Stomach (tissue), 19 donors: ENCODE results near the gene BIVM. TPM values are rescaled to one million over a fixed set of nuclear protein-coding genes. Genes with fewer than 3 reads are reported as not detected.

Source experiments
- DNase-seq, 2 donors: peaks; one replicate each; pipeline versions ENCODE4 v3.0.0 to v3.0.0-alpha.2; 2013 to 2019
- H3K27ac ChIP-seq, 5 donors: fragments of 200-600 bp in 4 of 5; sonication (generic) in 4 of 5; one replicate each; pipeline ENCODE4 v1.5.1; 2013 to 2019; ENCODE audit warnings: mild to moderate bottlenecking in 1 of 5, moderate library complexity in 1 of 5
- H3K27me3 ChIP-seq, 3 donors: fragments of 200-600 bp; sonication (generic); one replicate each; pipeline ENCODE4 v1.5.1; 2017 to 2019; ENCODE audit warnings: mixed run types in 1 of 3
- H3K36me3 ChIP-seq, 4 donors: fragments of 200-600 bp; sonication (generic); 1 replicate in 3 of 4; 2 replicates in 1 of 4; pipeline ENCODE4 v1.5.1; 2016 to 2019
- H3K4me1 ChIP-seq, 4 donors: fragments of 200-600 bp; sonication (generic); one replicate each; pipeline ENCODE4 v1.5.1; 2016 to 2019
- H3K4me3 ChIP-seq, 4 donors: fragments of 200-600 bp; sonication (generic) in 3 of 4; one replicate each; pipeline ENCODE4 v1.5.1; 2016 to 2019; ENCODE audit warnings: mild to moderate bottlenecking in 1 of 4
- H3K9me3 ChIP-seq, 4 donors: fragments of 200-600 bp; sonication (generic); one replicate each; pipeline ENCODE4 v1.5.1; 2016 to 2019
- CTCF ChIP-seq, 7 experiments: fragments of 450-650 bp in 4 of 7; fragments of 200-600 bp in 3 of 7; sonication (generic) in 3 of 7; IDR thresholded peaks; one replicate each; pipeline ENCODE4 v1.5.1; 2016 to 2019; ENCODE audit warnings: antibody characterized with exemption in 7 of 7, control low read depth in 2 of 7, mild to moderate bottlenecking in 1 of 7
- EP300 ChIP-seq: sonication (generic); formaldehyde crosslinking; IDR thresholded peaks from one replicate; pipeline ENCODE4 v1.6.1; 2017; ENCODE audit warnings: antibody characterized with exemption
- POLR2A ChIP-seq, 4 donors: fragments of 450-650 bp; IDR thresholded peaks; one replicate each; pipeline ENCODE4 v1.6.1; 2016; ENCODE audit warnings: antibody characterized with exemption in 4 of 4, control low read depth in 2 of 4, mild to moderate bottlenecking in 1 of 4, moderate library complexity in 1 of 4
- POLR2AphosphoS5 ChIP-seq, 3 donors: sonication (generic); formaldehyde crosslinking; IDR thresholded peaks; one replicate each; pipeline ENCODE4 v1.6.1; 2016; ENCODE audit warnings: antibody characterized with exemption in 3 of 3
- WGBS, 5 donors: extraction: QIAGEN DNeasy Blood & Tissue Kit in 3 of 5; methylation state at CpG; one replicate each; pipeline versions ENCODE4 v1.1.5 to v1.1.7; 2013 to 2018; 5-methylcytosine and 5-hydroxymethylcytosine counted together
- intact Hi-C: fragments of 100-400 bp; cut with DNase I; formaldehyde crosslinking; loops from one replicate; pipeline ENCODE4 v1.15.1; 2023; ENCODE audit warnings: low total_unique reads
- long read RNA-seq, 10 donors: transcript quantifications; one replicate each; lab custom pipeline, GENCODE V29; 2026
- polyA plus RNA-seq, 3 donors: library from polyadenylated mRNA; stranded (reverse); fragments of 200-250 nt; gene quantifications; one replicate each; pipeline ENCODE4 v1.2.3, GENCODE V29; 2013
- total RNA-seq, 5 donors: library from RNA; depleted of rRNA; stranded (reverse); fragments of >200 nt; gene quantifications; one replicate each; pipeline versions ENCODE4 v1.1.0 to v1.2.3, GENCODE V29; 2014 to 2016
- donor health status: healthy with polysubstance abuse.
- donor health status: Bipolar disorder and iron deficiency.
- donor health status: healthy.

The BIVM gene
- total RNA-seq = 10 to 100 TPM in 4 of 5 donors, 1 to 10 TPM in 1; 2.6 to 82.9 (median 23.6) TPM
- 10 to 100 TPM in 1 of 3 donors, 1 to 10 TPM in 2; 8.3 to 16.3 (median 8.8) TPM for polyA plus RNA-seq
- long read RNA-seq, donor 1, partial matches to known transcripts = 0 of 1 reads
- long read RNA-seq, donor 1, other reads (novel, unspliced or antisense) = 0 of 1 reads
- long read RNA-seq, donor 2 = 0 reads
- long read RNA-seq, donor 3, partial matches to known transcripts = 0 of 2 reads
- long read RNA-seq, donor 3, other reads (novel, unspliced or antisense) = 0 of 2 reads
- long read RNA-seq, donor 4 = 0 reads
- long read RNA-seq, donor 5, partial matches to known transcripts = 0 of 1 reads
- long read RNA-seq, donor 5, other reads (novel, unspliced or antisense) = 0 of 1 reads
- long read RNA-seq, donor 6, partial matches to known transcripts = 0 of 2 reads
- long read RNA-seq, donor 6, other reads (novel, unspliced or antisense) = 0 of 2 reads
- long read RNA-seq, donor 7, partial matches to known transcripts = 0 of 1 reads
- long read RNA-seq, donor 7, other reads (novel, unspliced or antisense) = 0 of 1 reads
- long read RNA-seq, donor 8, partial matches to known transcripts = 0 of 1 reads
- long read RNA-seq, donor 8, other reads (novel, unspliced or antisense) = 0 of 1 reads
- long read RNA-seq, donor 9, partial matches to known transcripts = 0 of 1 reads
- long read RNA-seq, donor 9, other reads (novel, unspliced or antisense) = 0 of 1 reads
- long read RNA-seq, donor 10, partial matches to known transcripts = 0 of 1 reads
- long read RNA-seq, donor 10, other reads (novel, unspliced or antisense) = 0 of 1 reads

GRCh38 chr13:102798581-102799425 is at the start of gene BIVM, which contains the start of gene POGLUT2:
Gene BIVM, plus strand, starts transcription at chr13:102799119. Its CDS starts 8,149 bp downstream, at chr13:102807268.
Gene POGLUT2, minus strand, starts transcription at chr13:102798976. Its CDS starts 306 bp downstream, at chr13:102798670.
- peak; percentile 90 to 97 for DNase-seq
- Histone ChIP-seq H3K27ac (peak within 1 kb of the TSS; percentile 55 to 87 (median 83)), H3K9me3 (no peaks in the 10 kb centered on the region), H3K27me3 (no peaks in the 10 kb centered on the region), H3K36me3 (peaks cover 0 to 6% (median 2%) of the 10 kb centered on the region in 4 donors), H3K4me1 (peaks cover 5 to 47% (median 34%) of the 10 kb centered on the region in 4 donors), H3K4me3 (peak within 1 kb of the TSS; percentile 79 to 90 (median 87))
- 0 to 1% (median 0%) methylated on average over 39 to 72 of the region's 72 CpGs for WGBS, 5 donors
- TF ChIP-seq CTCF (IDR thresholded peaks at IDR 0.05) (no peak), POLR2AphosphoS5 (IDR thresholded peaks at IDR 0.05) (peak in 1 of 3 donors; percentile 48)
- intact Hi-C loops = no loop called here

GRCh38 chr13:102751886-102752285 is 47.0 kb upstream of the BIVM start:
- TF ChIP-seq EP300 = no peak
- TF ChIP-seq POLR2AphosphoS5 (IDR thresholded peaks at IDR 0.05) = no peak
- no peak for TF ChIP-seq CTCF (IDR thresholded peaks at IDR 0.05)
- no peak for TF ChIP-seq POLR2A (IDR thresholded peaks at IDR 0.05)
- no peak overlapping the region for H3K27ac ChIP-seq
- WGBS, 5 donors = 71 to 84% (median 76%) methylated on average over 3 of the region's 3 CpGs

GRCh38 chr13:102757006-102757405 is 41.9 kb upstream of the BIVM start:
- H3K4me1 ChIP-seq = no peaks in the 10 kb centered on the region
- H3K36me3 ChIP-seq = no peaks in the 10 kb centered on the region
- H3K27me3 ChIP-seq = no peaks in the 10 kb centered on the region
- 83 to 90% (median 88%) methylated on average over 1 of the region's 1 CpG for WGBS, 5 donors
- TF ChIP-seq POLR2A (IDR thresholded peaks at IDR 0.05) (no peak), EP300 (no peak), POLR2AphosphoS5 (IDR thresholded peaks at IDR 0.05) (no peak), CTCF (IDR thresholded peaks at IDR 0.05) (no peak)
- intact Hi-C loops = no loop called here
- peaks cover 0 to 3% (median 0%) of the 10 kb centered on the region in 4 donors for H3K9me3 ChIP-seq
- H3K27ac ChIP-seq = no peak overlapping the region
- no peak for DNase-seq
- H3K4me3 ChIP-seq = no peak overlapping the region

More at GRCh38 chr13:102751886-102752285, 47.0 kb upstream of the BIVM start:
- intact Hi-C loops = no loop called here
- H3K36me3 ChIP-seq = no peaks in the 10 kb centered on the region
- no peak overlapping the region for H3K4me3 ChIP-seq
- DNase-seq = no peak
- peaks cover 0 to 10% (median 7%) of the 10 kb centered on the region in 4 donors for H3K9me3 ChIP-seq
- no peaks in the 10 kb centered on the region for H3K4me1 ChIP-seq
- no peaks in the 10 kb centered on the region for H3K27me3 ChIP-seq

- Histone ChIP-seq H3K4me3 (no peak overlapping the region), H3K9me3 (no peaks in the 10 kb centered on the region), H3K27ac (no peak overlapping the region), H3K36me3 (no peaks in the 10 kb centered on the region), H3K27me3 (no peaks in the 10 kb centered on the region), H3K4me1 (no peaks in the 10 kb centered on the region)
- WGBS, 5 donors = 61 to 79% (median 62%) methylated on average over 2 of the region's 2 CpGs
- DNase-seq = no peak
- no peak for TF ChIP-seq POLR2AphosphoS5 (IDR thresholded peaks at IDR 0.05)
- TF ChIP-seq EP300 = no peak
- no peak for TF ChIP-seq CTCF (IDR thresholded peaks at IDR 0.05)
- TF ChIP-seq POLR2A (IDR thresholded peaks at IDR 0.05) = no peak
- intact Hi-C loops = no loop called here
Observed at GRCh38 chr13:102758842-102759241, 40.1 kb upstream of the BIVM start.
